ENCODE measurements around the gene ARNT2.

ARNT2 gene

DNA sequence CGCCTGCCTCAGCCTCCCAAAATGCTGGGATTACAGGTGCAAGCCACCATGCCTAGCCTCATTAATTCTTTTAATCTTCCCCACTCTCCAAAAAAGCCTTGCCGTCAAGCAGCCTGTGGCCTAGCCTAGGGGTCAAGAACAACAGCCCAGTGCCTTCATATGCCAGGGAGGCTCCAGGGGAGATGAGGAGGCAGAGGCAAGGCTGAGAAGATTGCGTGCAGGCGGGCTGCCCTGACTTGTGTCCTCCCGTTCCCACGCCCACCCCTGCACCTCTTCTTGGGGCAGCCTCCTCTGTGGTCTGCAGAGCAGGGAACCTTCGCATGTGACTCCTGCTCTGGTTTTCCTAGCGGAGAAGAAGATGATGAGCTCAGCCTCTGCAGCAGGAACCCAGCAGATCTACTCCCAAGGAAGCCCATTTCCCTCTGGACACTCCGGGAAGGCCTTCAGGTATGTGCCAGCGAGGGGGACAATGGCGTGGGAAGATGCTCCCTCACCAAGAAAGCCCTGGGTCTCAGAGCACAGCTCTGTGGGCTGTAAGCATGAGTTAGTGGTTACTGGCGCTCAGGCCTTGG, 172.4 kb downstream of the ARNT2 start:
- DNase-seq (ENCODE audit: low spot score): no peak

DNA sequence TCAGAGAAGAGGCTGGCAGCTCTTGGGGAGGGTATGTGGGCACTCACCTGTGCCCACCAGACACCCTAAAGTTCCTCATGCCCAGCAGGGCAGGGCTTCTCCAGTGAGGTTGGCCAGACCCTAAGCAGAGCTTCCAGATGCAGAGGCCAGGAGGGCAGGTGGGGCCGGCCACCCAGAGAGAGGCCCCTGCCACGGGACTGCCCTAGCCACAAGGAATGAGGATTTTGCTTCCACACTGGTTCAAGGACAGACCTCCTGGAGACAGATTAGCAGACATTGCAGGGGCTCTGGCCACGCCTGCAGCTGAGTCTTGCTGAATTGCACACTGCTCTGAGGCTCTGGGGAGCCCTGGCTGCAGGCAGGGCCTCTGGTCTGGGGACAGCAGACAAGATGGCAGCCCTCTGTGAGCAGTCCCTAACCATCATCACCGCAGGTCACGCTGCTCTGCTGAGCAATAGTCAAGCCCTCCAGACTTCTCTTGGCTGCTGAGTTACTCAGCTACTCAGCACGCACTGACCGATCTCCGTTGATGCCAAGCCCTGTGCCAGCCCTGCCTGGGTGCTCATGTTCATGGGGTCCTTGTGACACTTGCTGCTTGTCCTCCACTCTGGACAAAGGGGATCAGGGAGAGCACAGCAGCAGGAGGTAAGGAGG, 173.5 kb downstream of the ARNT2 start:
- no peak for DNase-seq (ENCODE audit: low spot score)

DNA sequence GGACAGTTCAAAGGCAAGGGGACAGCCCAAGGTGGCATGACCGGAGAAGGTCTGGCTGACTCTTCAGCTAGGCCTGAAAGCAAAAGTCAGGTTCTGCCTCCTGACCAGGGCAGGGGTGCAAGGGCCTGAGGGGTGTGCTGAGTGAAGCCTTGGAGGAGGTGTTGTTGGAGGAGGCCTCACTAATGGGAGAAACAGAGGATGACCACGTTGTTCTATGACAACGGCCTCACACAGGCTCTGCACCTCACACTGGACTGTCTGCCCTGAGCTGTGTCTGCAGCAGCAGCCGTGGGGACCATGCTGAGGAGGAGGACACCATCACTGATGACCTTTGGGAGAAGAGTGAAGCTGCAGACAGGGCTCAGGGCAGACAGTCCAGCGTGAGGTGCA, 174.0 kb downstream of the ARNT2 start:
- DNase-seq (ENCODE audit: low spot score): no peak

DNA sequence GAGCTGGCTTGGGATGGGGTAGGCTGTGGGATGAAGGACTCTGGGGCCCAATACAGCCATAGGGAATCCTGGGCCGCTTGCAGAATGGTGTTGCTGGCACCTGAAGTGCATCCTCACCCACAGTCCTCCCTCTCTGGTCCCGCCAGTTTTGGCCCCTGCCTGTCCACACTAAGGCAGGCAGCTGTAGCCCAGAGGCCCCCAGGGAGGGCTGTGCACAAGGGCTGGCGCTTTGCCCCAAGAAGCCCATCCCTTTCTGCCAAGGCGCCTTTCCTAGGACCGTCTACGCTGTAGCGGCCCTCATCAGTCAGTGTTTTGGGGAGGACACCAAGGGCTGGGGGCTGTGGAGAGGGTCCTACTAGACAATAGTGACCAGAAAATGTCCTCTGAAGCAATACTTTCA, 174.7 kb downstream of the ARNT2 start:
- no peak for DNase-seq (ENCODE audit: low spot score)

DNA sequence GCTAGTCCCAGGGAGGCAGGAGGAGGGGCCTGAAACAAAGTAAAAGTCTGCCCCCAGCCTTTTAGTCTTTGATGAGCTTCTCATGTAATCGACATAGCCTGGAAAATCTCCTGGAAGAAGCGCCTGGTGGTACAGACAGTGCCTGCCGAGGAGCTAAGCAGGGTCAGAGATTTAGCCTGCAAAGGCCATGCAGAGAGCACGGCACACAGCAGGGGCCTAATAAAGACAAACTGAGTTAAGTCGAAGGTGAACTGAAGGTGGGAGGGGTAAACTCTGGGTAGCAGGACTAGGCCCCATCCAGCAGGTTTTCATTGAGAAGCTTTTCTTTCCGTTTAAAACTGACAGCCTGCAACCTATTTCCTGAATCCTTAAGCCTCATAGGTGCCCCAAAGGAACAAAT, 175.4 kb downstream of the ARNT2 start:
- no peak for DNase-seq (ENCODE audit: low spot score)

DNA sequence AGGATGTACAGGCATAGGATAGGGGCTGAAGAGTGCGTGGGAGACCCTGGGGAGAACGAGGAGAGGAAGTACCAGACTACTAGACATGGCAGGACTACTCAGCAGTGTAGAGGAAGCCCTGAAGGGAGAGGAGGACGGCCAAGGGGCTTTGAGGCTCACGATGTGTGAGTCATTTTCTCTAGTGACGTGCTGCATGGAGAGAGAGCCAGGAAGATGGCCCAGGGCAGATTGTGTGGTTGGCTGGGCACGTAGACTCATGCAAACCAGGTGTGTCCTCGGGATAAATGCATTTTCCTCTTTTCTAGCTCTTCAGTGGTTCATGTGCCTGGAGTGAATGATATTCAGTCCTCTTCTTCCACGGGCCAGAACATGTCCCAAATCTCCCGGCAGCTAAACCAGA, 175.9 kb downstream of the ARNT2 start:
- no peak for DNase-seq (ENCODE audit: low spot score)

DNA sequence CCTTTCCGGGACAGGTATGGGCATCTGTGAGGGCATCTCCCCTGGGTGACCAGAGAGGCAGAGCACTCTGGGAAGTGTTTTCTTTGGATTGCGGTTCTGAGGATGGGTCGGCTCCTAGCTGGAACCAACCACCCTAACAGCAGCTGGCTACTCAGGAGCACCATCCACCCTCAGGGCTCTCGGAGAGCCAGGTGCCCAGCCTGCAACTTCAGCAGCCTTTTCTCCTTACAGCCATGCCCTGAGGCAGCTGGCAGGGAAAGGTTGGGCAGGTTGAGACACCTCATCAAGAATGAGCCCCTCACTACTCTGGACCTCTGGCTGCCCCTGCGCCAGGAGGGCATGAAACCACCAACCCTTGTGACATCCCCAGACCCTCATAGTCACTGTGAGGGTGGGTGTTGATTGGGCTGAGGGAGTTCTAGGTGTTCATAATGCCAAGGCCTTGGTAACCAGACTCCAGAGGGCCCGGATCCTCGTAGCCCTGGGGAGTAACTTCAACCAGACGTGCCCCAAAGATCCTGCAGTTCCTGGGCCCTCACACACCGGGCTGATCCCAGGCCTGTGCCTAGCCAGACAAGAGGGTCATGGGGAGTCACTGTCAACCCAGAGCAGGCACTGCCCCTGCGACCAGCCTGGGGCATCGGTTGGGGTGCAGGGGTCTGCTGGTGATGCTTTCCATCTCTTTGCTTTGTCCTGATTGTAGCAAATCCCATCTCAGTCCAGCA, 176.5 kb downstream of the ARNT2 start:
- no peak for DNase-seq (ENCODE audit: low spot score)

DNA sequence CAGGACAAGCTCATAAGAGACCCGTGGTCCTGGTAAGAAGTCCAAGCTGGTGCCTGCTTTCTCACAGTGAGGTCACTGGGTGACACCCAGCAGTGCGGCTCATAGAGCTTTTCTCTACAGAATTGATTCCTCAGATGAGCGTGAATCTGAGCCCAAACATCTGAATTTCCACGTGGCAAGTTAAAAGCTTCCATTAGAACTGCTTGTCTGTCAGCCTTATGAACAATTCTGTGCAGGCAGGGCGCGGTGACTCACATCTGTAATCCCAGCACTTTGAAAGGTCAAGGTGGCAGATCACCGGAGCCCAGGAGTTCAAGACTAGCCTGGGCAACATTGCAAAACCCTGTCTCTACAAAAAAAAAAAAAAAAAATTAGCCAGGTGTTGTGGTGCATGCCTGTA, 177.8 kb downstream of the ARNT2 start:
- no peak for DNase-seq (ENCODE audit: low spot score)

DNA sequence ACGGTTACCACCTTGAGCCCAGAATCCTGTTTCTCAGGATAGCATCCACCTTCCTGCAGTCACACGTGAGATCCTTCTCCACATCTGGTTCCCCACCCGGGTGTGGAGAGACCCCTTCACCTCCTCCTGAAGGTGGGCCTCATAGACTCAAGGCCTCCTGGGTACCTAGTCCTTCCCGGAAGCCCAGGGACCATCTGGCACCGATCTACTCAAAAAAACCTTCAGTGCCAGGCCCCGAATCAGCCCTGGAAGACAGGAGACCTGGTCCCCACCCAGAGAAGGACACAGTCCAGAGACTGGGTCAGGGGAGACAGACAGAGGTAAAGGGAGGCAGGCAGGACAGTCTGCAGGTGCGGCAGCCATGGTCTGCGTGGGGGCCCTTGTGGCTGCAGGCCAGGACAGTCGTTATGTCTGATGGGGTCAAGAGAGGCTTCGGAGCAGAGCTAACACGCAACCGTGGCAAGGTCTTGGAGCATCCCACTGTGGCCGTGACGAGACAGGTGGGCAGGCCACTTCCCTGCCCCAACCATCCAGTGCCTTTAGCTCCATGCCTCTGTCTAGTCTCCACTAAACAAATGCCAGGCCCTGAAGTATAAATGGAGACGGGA, 178.7 kb downstream of the ARNT2 start:
- no peak for DNase-seq (ENCODE audit: low spot score)

DNA sequence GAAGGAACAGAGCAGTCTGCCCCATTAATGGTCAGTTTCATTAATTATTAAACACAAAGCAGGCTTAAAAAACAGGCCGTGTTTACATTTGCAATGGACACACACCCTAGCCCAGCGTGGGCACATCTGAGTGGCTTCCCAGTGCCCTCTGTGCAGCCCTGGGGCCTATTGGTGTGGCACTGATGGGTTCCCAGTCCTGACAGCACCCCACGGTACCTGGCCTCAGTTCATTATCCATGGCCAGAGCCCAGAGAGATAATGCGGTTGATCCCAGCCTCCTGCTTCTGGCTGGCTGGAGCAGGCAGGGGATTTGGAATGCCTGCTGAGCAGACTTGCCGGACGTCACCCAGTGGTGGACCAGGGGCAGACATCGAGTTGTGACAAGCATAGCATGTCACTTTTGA, 180.4 kb downstream of the ARNT2 start:
- DNase-seq (ENCODE audit: low spot score): no peak

DNA sequence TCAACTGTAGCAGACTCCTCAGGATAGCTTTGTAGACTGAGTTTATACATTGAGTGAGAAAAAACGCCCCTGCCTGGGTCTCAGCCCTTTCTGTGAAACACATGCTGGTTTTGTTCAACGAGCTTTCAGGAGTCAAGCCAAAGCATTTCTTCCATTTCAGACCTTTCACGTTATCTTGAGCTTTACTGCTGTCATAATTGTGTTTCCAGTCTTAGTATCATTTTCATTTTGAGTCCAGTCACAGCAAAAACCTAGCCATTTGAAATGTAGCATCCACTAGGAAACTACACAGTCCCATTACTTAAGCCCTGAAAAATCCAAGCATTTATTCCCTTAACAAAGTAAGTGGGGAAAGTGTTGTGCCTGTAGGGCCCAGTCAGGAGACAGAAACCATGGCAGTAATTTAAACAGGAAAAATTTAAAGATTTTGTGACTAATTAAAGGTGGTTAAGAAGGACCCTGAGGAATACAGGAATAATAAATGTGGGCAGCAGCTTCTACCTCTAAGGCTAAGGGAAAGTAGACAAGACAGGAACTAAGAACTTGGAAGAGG, 180.9 kb downstream of the ARNT2 start:
- no peak for DNase-seq (ENCODE audit: low spot score)

DNA sequence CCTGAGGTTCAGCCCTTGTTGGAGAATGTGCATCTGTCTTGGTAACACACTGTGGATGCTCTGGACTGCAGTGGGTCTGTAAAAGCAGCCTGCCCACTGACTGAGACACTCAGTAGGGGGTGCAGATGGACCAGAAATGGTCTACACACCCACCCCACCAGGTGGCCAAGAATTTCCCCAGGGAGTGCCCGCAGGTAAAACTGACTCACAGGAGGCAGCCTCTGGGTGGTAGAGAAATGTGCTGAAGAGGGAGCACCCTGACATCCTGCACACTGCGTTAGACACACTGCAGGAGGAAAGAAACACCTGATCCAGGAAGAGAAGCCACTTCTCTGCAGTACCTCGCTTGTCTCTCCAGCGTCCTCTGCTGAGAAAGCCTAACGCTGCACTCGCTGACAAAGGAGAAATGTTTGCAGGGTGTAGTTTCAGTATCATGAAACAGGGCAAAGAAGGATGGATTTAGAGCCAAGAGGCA, 181.4 kb downstream of the ARNT2 start:
- no peak for DNase-seq (ENCODE audit: low spot score)

DNA sequence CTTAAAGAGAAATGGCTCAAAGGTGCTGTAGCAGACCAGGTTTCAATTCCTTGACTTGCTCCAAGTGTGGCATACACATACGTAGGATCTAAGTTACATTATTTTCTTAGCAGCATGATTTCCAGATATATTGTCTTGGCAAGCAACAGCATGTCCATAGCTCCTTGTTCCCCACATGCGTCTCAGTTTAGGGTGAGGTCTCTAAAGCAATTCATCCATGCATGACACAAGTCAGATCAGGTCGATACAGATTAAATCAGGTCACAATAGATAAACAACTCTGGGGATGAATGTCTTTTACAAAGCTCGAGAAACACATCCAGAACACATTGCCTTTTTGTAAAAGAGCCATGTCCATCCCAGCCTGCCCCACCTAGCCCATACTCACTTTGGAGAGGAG, 182.0 kb downstream of the ARNT2 start:
- DNase-seq (ENCODE audit: low spot score): no peak

DNA sequence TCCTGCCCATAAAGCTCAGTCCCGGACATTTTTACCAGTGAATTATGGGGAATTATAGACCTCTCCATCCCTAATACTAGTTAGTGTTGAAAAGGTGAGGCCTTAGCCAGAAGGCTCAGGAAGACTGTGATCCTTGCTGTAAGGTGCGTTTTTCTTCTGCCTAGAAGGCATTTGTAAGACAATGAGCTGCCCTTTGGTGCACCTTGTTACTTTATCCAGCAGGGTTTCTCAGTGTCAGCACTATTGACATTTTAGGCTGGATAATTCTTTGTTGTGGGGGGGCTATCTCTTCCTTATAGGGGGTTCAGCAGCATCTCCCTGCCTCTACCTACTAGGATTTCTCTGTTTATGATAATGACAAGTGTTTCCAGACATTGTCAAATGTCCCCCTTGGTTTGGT, 182.8 kb downstream of the ARNT2 start:
- DNase-seq (ENCODE audit: low spot score): no peak

DNA sequence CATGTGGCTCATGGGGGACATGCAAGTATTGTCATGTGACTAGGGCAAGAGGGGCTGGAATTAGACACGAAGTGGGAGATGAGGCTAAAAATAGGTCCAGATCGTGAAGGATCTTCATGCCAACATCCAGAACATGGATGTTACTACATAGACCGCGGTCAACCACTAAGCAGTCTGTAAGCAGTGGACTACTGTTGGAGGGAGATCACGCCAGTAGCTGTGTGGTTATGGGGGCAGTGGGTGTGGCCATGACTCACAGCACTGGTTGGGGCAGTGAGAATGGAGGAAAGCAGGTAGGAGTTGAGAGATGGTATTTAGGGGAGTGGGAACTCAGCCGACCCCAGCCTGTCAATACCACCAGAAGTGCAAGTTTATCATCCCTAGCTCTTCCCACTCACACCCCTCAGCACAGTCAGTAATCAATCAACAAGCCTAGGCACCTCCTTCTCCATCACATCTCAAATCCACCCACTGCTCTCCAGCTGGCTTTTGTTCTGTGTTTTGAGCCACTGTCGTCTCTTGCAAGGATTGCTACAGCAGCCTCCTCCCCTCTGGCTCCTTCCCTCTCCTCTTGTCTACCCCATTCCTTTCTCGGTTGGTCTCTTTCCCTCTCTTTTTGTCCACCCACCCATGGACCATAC, 183.8 kb downstream of the ARNT2 start:
- no peak for DNase-seq (ENCODE audit: low spot score)

DNA sequence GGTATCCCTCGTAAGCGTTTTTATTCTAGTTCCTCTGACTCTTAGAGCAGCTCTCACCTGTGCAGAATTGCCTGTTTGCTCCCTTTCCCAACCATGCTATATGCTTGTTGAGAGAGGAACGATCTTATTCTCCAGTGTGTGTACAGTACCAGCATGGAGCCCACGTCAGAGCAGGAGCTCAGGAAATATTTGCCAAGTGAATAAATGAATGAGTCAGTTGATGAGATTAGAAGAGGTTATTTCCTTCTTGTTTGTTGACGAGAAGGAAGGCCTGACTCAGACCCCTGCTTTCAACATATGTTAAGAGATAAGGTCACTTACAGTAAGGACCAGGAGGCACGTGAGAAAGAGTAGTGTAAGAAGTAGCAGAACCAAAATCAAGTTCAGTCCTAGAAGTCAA, 184.6 kb downstream of the ARNT2 start:
- DNase-seq (ENCODE audit: low spot score): no peak

DNA sequence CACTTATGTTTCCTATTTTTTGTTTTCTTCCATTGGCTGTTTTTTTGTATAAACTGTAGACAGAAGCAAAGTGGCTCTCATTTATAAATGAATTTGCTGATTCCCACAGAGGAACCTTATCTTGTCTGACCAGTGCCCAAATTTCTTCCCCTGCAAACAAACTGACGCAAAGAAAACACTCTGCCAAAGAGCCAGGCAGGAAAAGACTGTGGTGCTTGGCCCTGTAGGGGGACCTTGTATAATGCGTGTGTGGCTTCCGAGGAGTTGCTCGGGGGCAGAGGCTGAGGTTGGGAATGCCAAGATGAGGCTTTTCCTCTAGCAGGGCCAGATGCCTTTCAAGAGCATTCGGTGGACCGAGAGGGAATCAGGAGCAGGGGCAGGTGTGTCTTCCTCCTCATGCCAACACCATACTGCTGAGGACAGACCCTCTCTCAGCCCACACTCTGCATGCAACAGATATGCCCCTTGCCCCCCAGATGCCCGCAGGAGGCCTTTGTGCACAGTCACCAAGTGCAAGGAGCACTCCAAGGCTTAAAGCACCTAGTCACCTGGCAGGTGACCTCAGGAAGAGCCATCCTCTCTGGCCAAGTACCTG, 186.7 kb downstream of the ARNT2 start:
- DNase-seq (ENCODE audit: low spot score): no peak

DNA sequence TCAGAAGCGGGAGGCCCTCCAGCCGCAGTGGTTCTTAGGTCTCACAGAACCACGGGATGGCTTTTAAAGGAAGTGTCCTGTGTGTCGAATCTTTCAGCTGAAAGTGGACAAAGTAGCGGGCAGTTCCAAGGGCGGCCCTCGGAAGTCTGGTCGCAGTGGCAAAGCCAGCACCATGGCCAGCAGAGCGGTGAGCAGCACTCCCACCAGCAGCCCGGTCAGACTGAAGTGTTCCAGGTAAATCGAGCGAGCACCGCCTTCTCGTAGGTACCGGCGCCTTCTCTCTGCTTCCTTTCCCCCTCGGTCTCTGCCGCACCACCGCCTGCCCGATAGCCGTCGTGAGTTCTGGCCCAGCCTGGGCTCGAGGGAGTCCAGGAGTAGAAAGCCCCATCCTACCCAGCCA, 187.3 kb downstream of the ARNT2 start:
- no peak for DNase-seq (ENCODE audit: low spot score)

DNA sequence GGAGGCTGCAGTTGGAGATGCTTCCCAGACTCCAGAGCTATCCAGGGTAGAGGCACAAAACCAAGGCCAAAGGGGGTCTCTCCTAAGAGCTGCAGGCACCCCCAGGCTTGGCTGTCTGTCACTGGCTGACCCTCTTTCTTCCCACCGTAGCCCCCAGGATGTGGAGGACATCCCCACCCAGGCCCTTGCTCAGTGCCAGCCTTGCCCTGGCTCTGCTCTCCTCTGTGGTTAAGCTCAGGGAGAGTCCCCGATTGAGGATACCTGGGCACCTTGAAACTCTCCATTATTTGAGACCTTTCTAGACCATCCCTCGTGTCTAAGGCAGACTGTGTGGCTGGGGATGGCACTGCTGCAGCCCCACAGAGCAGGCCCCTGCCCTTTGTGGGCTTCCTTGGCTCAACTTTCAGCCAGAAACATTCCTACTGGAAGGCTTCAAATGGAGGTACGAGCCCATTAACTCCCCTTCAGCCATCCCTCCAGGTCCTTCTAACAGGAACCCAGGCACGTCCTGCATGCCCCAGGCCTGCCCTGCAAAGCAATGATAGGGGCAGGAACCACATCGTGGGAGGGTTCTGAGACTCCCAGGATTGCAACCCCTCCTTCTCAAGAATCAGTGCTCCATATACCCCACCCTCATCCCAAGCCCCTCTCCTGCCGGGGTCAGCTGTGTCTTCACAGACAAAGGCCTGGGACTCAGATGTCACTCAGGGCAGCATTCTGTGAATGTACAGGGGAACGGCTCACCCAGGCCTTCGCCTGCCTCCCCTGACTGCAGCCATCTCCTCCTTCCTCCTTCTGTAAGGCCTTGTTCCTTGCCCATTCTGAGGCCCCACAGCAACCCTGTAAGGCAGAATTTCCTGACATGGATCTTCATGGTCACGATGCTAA, 188.0 kb downstream of the ARNT2 start:
- no peak for DNase-seq (ENCODE audit: low spot score)

DNA sequence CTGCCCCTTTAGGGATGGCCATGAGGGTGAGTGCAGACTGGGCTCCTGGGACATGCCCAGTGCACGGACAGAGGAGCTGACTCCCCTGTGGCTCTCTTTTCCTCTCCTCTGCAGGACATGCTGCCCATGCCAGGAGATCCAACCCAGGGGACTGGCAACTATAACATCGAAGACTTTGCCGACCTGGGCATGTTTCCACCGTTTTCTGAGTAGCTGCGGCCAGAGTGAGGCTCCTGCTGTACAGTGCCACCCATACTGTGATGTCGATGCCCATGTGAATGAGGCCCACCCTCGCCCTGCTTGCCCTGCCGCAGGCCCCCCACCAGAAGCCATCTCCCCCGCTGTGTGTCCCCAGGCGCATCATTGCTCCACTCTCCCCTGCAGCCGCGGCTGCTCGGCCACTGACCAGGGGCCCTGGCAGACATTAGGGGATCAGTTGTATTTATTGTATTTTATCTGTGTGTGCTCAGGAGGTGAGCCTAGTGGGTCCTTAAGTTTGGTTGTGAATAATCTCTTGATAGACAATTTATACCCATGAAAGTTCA, 189.4 kb downstream of the ARNT2 start:
- no peak for DNase-seq (ENCODE audit: low spot score)

All from globus pallidus (tissue), 1 donor.